GM23338 (cell line): ENCODE results near the gene GRID1. TPM values are rescaled to one million over a fixed set of nuclear protein-coding genes. Genes with fewer than 3 reads are reported as not detected.

ENCODE experiments used
- ATAC-seq: fragments of 200-7000 bp; cut with Tn5 transposase; 3 replicates; pipeline ENCODE4 v1.9.1; 2020
- DNase-seq: peaks from one replicate; pipeline ENCODE4 v3.0.0-alpha.2; 2015; ENCODE audit warnings: low spot score
- H2AFZ ChIP-seq: fragments of 200-600 bp; sonication (generic); 2 replicates; pipeline ENCODE4 v1.8.0; 2016; ENCODE audit warnings: antibody characterized with exemption, mild to moderate bottlenecking, moderate library complexity
- H3F3A ChIP-seq: fragments of 200-600 bp; sonication (generic); replicated peaks from 2 replicates; pipeline ENCODE4 v1.8.0; 2017; ENCODE audit warnings: antibody characterized with exemption, mixed run types, low read depth
- H3K27ac ChIP-seq: fragments of 200-600 bp; sonication (generic); 2 replicates; pipeline ENCODE4 v1.6.1; 2016; ENCODE audit warnings: low read depth
- H3K27me3 ChIP-seq: fragments of 200-600 bp; sonication (generic); 2 replicates; pipeline ENCODE4 v1.8.0; 2016; ENCODE audit warnings: mild to moderate bottlenecking, mixed run types, moderate library complexity; ENCODE audit not compliant: insufficient read depth
- H3K36me3 ChIP-seq: fragments of 200-600 bp; sonication (generic); 2 replicates; pipeline ENCODE4 v1.8.0; 2016; ENCODE audit warnings: mild to moderate bottlenecking; ENCODE audit not compliant: insufficient read depth
- H3K4me1 ChIP-seq: fragments of 200-600 bp; sonication (generic); 2 replicates; pipeline ENCODE4 v1.8.0; 2016; ENCODE audit warnings: mild to moderate bottlenecking, moderate library complexity; ENCODE audit not compliant: insufficient read depth
- H3K4me2 ChIP-seq: fragments of 200-600 bp; sonication (generic); 2 replicates; pipeline ENCODE4 v1.7.1; 2017; ENCODE audit warnings: mixed run types
- H3K4me3 ChIP-seq: fragments of 200-600 bp; sonication (generic); 2 replicates; pipeline ENCODE4 v1.6.1; 2016; ENCODE audit warnings: mixed run types
- H3K79me2 ChIP-seq: fragments of 200-600 bp; sonication (generic); replicated peaks from 2 replicates; pipeline ENCODE4 v1.8.0; 2017; ENCODE audit warnings: mild to moderate bottlenecking; ENCODE audit not compliant: insufficient read depth
- H3K9me2 ChIP-seq: fragments of 200-600 bp; sonication (generic); 2 replicates; pipeline ENCODE4 v1.8.0; 2017; ENCODE audit not compliant: insufficient read depth
- H4K20me1 ChIP-seq: fragments of 200-600 bp; sonication (generic); replicated peaks from 2 replicates; pipeline ENCODE4 v1.8.0; 2017; ENCODE audit warnings: mild to moderate bottlenecking; ENCODE audit not compliant: insufficient read depth
- H3K27ac Mint-ChIP-seq: 2 replicates; pipeline ENCODE4 v1.8.0; 2020; ENCODE audit warnings: inconsistent platforms, mild to moderate bottlenecking, moderate library complexity, mixed read lengths
- H3K27me3 Mint-ChIP-seq: 3 replicates; pipeline ENCODE4 v1.8.0; 2022; ENCODE audit warnings: low read depth, mild to moderate bottlenecking, moderate library complexity, mixed read lengths, inconsistent platforms; ENCODE audit not compliant: insufficient read depth, poor library complexity
- H3K36me3 Mint-ChIP-seq: 3 replicates; pipeline ENCODE4 v1.8.0; 2021; ENCODE audit warnings: low read depth, mild to moderate bottlenecking, inconsistent platforms, moderate library complexity, mixed read lengths
- H3K4me1 Mint-ChIP-seq: 3 replicates; pipeline ENCODE4 v1.8.0; 2020; ENCODE audit warnings: mild to moderate bottlenecking, inconsistent platforms, mixed read lengths
- H3K4me3 Mint-ChIP-seq: 3 replicates; pipeline ENCODE4 v1.8.0; 2021; ENCODE audit warnings: moderate library complexity, mild to moderate bottlenecking, inconsistent platforms, mixed read lengths
- H3K9me3 Mint-ChIP-seq: 3 replicates; pipeline ENCODE4 v1.8.0; 2020; ENCODE audit warnings: moderate library complexity, mild to moderate bottlenecking, inconsistent platforms, mixed read lengths
- CTCF ChIP-seq, 2 experiments: fragments of 200-600 bp in 1 of 2; sonication (generic) in 1 of 2; conservative IDR thresholded peaks; 2 replicates each; pipeline versions ENCODE4 v1.5.1 to v1.6.1; 2016 to 2017; ENCODE audit warnings: antibody characterized with exemption in 2 of 2, low read depth in 2 of 2, mild to moderate bottlenecking in 2 of 2, moderate library complexity in 1 of 2
- NANOG ChIP-seq: IDR thresholded peaks from 2 replicates; pipeline ENCODE4 v1.6.1; 2016; ENCODE audit warnings: antibody characterized with exemption, borderline replicate concordance
- POLR2AphosphoS5 ChIP-seq: IDR thresholded peaks from 2 replicates; pipeline ENCODE4 v1.6.1; 2016; ENCODE audit warnings: antibody characterized with exemption, low read depth
- REST ChIP-seq: IDR thresholded peaks from one replicate; pipeline ENCODE4 v1.6.1; 2018; ENCODE audit warnings: antibody characterized with exemption; ENCODE audit not compliant: unreplicated experiment
- STAT1 ChIP-seq: IDR thresholded peaks from one replicate; pipeline ENCODE4 v1.6.1; 2016; ENCODE audit warnings: antibody characterized with exemption; ENCODE audit not compliant: unreplicated experiment
- ZNF114 ChIP-seq: fragments of 250-450 bp; sonication (Bioruptor Pico); IDR thresholded peaks from 2 replicates; pipeline ENCODE4 v1.5.0; 2020; ENCODE audit warnings: mild to moderate bottlenecking, moderate library complexity
- ZNF462 ChIP-seq: fragments of 250-450 bp; sonication (Bioruptor Pico); IDR thresholded peaks from 2 replicates; pipeline ENCODE4 v1.5.0; 2020; ENCODE audit warnings: mild to moderate bottlenecking, moderate library complexity
- polyA plus RNA-seq: library from polyadenylated mRNA; unstranded; fragments of >200 nt; fragmentation: Nextera tagmentation; extraction: Ambion mirVana; gene quantifications from 2 replicates; pipeline ENCODE4 v1.2.1, GENCODE V29; 2016
- total RNA-seq: library from RNA; depleted of rRNA; stranded (reverse); fragments of >200 nt; shearing (Covaris generic); gene quantifications from 2 replicates; pipeline ENCODE4 v1.2.3, GENCODE V29; 2014

The GRID1 gene
- total and polyA plus RNA-seq, 2 experiments from 2014 or later, result 0.14 to 0.15 TPM

GRCh38 chr10:86411852-86412560 is 45.4 kb upstream of the GRID1 start (continued):
- TF ChIP-seq ZNF462 (CRISPR knock-in tag) (no peak), NANOG (no peak), STAT1 (no peak), ZNF114 (CRISPR knock-in tag) (no peak), POLR2AphosphoS5 (no peak), CTCF (conservative IDR thresholded peaks at IDR 0.05; ENCODE audit: low read depth in 2 of 2) (no peak)

GRCh38 chr10:86411281-86411841 is 44.8 kb upstream of the GRID1 start:
- no peak overlapping the region for H3K4me2 ChIP-seq
- H3K36me3 ChIP-seq, result no peaks in the 10 kb centered on the region
- no peaks in the 10 kb centered on the region for H3K9me2 ChIP-seq
- Mint-ChIP-seq H3K27me3 (peaks cover 2% of the 10 kb centered on the region), H3K36me3 (no peaks in the 10 kb centered on the region), H3K27ac (no peak overlapping the region), H3K4me3 (no peak overlapping the region), H3K9me3 (no peaks in the 10 kb centered on the region; the same call in 2 of the 3 replicates), H3K4me1 (peaks cover 7% of the 10 kb centered on the region; the same call in 1 of the 3 replicates)
- no peak for DNase-seq
- H3K4me3 ChIP-seq, result no peak overlapping the region
- no peak overlapping the region for H2AFZ ChIP-seq
- H3K79me2 ChIP-seq, result no peaks in the 10 kb centered on the region
- H3K4me1 ChIP-seq, result peaks cover 10% of the 10 kb centered on the region
- no peaks in the 10 kb centered on the region for H3F3A ChIP-seq
- no peaks in the 10 kb centered on the region; the same call in 1 of the 2 replicates for H4K20me1 ChIP-seq
- H3K27ac ChIP-seq, result no peak overlapping the region
- H3K27me3 ChIP-seq, result no peaks in the 10 kb centered on the region
- no peak for ATAC-seq
- no peak for TF ChIP-seq REST
